ENCODE results near the gene SEZ6L2. TPM values are rescaled to one million over a fixed set of nuclear protein-coding genes. Genes with fewer than 3 reads are reported as not detected.
A peak's percentile ranks its signal among the peaks of the same experiment; 100 is the strongest.
"Not testable (repeated sequence)": the region's sequence is repeated elsewhere in the genome, so short reads cannot be mapped to it uniquely, and the experiment has no call there.

Gene SEZ6L2
- total RNA-seq, 1 donor from 2014 or later: 69.6 TPM

GRCh38 chr16:29943846-29944799 lies 44.8 kb upstream of the SEZ6L2 start:
- Mint-ChIP-seq H3K4me1 (ENCODE audit: low read depth, unreplicated experiment) (peaks cover 16% of the 10 kb centered on the region), H3K27ac (ENCODE audit: unreplicated experiment) (peak overlapping the region; percentile 98), H3K4me3 (ENCODE audit: unreplicated experiment) (peak overlapping the region; percentile 41), H3K9me3 (ENCODE audit: unreplicated experiment) (no peaks in the 10 kb centered on the region), H3K36me3 (ENCODE audit: low read depth, unreplicated experiment) (peaks cover 2% of the 10 kb centered on the region), H3K27me3 (ENCODE audit: low read depth, unreplicated experiment) (no peaks in the 10 kb centered on the region)
- Histone ChIP-seq H3K27me3 (ENCODE audit: insufficient read depth, low read length) (no peaks in the 10 kb centered on the region), H3K9me3 (ENCODE audit: insufficient read depth, low read depth, low read length) (no peaks in the 10 kb centered on the region), H3K36me3 (ENCODE audit: insufficient read depth, low read length) (no peaks in the 10 kb centered on the region), H2AFZ (ENCODE audit: low read depth, low read length) (peak overlapping the region; percentile 21), H3K27ac (ENCODE audit: low read depth, low read length) (peak overlapping the region; percentile 90), H3K9ac (ENCODE audit: low read length) (peak overlapping the region; percentile 68), H3K4me2 (ENCODE audit: low read length) (peak overlapping the region; percentile 77), H3K79me2 (ENCODE audit: insufficient read depth, low read length) (no peaks in the 10 kb centered on the region), H3K4me1 (ENCODE audit: insufficient read depth, low read length) (peaks cover 16% of the 10 kb centered on the region), H3K4me3 (ENCODE audit: insufficient read depth, low read depth, low read length) (peak overlapping the region; percentile 38), H4K20me1 (ENCODE audit: insufficient read depth, low read length) (no peaks in the 10 kb centered on the region)
- FAIRE-seq (no peak), DNase-seq (ENCODE audit: low read depth) (peak; percentile 99)
- peak; percentile 43 for TF ChIP-seq CTCF (IDR thresholded peaks at IDR 0.05; ENCODE audit: insufficient read depth, low read depth, low read length)
- no peak for TF ChIP-seq EZH2 (IDR thresholded peaks at IDR 0.05; ENCODE audit: insufficient read depth, low read length)

GRCh38 chr16:29940656-29941055 lies 41.3 kb upstream of the SEZ6L2 start:
- Histone ChIP-seq H3K27ac (ENCODE audit: low read depth, low read length) (no peak overlapping the region), H3K9me3 (ENCODE audit: insufficient read depth, low read depth, low read length) (no peaks in the 10 kb centered on the region), H3K4me3 (ENCODE audit: insufficient read depth, low read depth, low read length) (no peak overlapping the region), H3K27me3 (ENCODE audit: insufficient read depth, low read length) (no peaks in the 10 kb centered on the region), H4K20me1 (ENCODE audit: insufficient read depth, low read length) (no peaks in the 10 kb centered on the region), H3K9ac (ENCODE audit: low read length) (no peak overlapping the region), H3K79me2 (ENCODE audit: insufficient read depth, low read length) (no peaks in the 10 kb centered on the region), H3K4me1 (ENCODE audit: insufficient read depth, low read length) (peaks cover 16% of the 10 kb centered on the region), H2AFZ (ENCODE audit: low read depth, low read length) (no peak overlapping the region), H3K4me2 (ENCODE audit: low read length) (no peak overlapping the region), H3K36me3 (ENCODE audit: insufficient read depth, low read length) (no peaks in the 10 kb centered on the region)
- TF ChIP-seq CTCF (IDR thresholded peaks at IDR 0.05; ENCODE audit: insufficient read depth, low read depth, low read length) (no peak), EZH2 (IDR thresholded peaks at IDR 0.05; ENCODE audit: insufficient read depth, low read length) (no peak)
- FAIRE-seq (no peak), DNase-seq (ENCODE audit: low read depth) (peak; percentile 7)
- Mint-ChIP-seq H3K27me3 (ENCODE audit: low read depth, unreplicated experiment) (no peaks in the 10 kb centered on the region), H3K9me3 (ENCODE audit: unreplicated experiment) (no peaks in the 10 kb centered on the region), H3K4me1 (ENCODE audit: low read depth, unreplicated experiment) (peaks cover 16% of the 10 kb centered on the region), H3K4me3 (ENCODE audit: unreplicated experiment) (no peak overlapping the region), H3K27ac (ENCODE audit: unreplicated experiment) (no peak overlapping the region), H3K36me3 (ENCODE audit: low read depth, unreplicated experiment) (peaks cover 2% of the 10 kb centered on the region)

- not testable (repeated sequence) for H3K79me2 ChIP-seq (ENCODE audit: insufficient read depth, low read length); H3K27me3 ChIP-seq (ENCODE audit: insufficient read depth, low read length); H3K9ac ChIP-seq (ENCODE audit: low read length); H3K4me1 Mint-ChIP-seq (ENCODE audit: low read depth, unreplicated experiment); H3K9me3 Mint-ChIP-seq (ENCODE audit: unreplicated experiment); DNase-seq (ENCODE audit: low read depth); H2AFZ ChIP-seq (ENCODE audit: low read depth, low read length); H3K27ac Mint-ChIP-seq (ENCODE audit: unreplicated experiment); H3K4me2 ChIP-seq (ENCODE audit: low read length); H3K4me3 Mint-ChIP-seq (ENCODE audit: unreplicated experiment); H3K4me3 ChIP-seq (ENCODE audit: insufficient read depth, low read depth, low read length); H3K4me1 ChIP-seq (ENCODE audit: insufficient read depth, low read length); H3K9me3 ChIP-seq (ENCODE audit: insufficient read depth, low read depth, low read length); H3K36me3 ChIP-seq (ENCODE audit: insufficient read depth, low read length); H3K27ac ChIP-seq (ENCODE audit: low read depth, low read length); FAIRE-seq; H3K36me3 Mint-ChIP-seq (ENCODE audit: low read depth, unreplicated experiment); H3K27me3 Mint-ChIP-seq (ENCODE audit: low read depth, unreplicated experiment); H4K20me1 ChIP-seq (ENCODE audit: insufficient read depth, low read length)
Observed at GRCh38 chr16:29931750-29932149, 32.4 kb upstream of the SEZ6L2 start.
